ENCODE measurements around the gene PALM.
A peak's percentile ranks its signal among the peaks of the same experiment; 100 is the strongest.

Gene PALM

GRCh38 chr19:782878-783668 is 74.3 kb downstream of the PALM start:
- no peak for DNase-seq

GRCh38 chr19:784541-784940 is 75.8 kb downstream of the PALM start:
- no peak for DNase-seq

GRCh38 chr19:787536-787935 is 78.8 kb downstream of the PALM start:
- DNase-seq = no peak

- DNase-seq = no peak
Observed at GRCh38 chr19:788686-788982, 79.9 kb downstream of the PALM start.

GRCh38 chr19:788983-789700 is 80.4 kb downstream of the PALM start:
- peak; percentile 21 for DNase-seq

GRCh38 chr19:789701-790060 is 80.9 kb downstream of the PALM start:
- no peak for DNase-seq

GRCh38 chr19:791007-791566 is 82.4 kb downstream of the PALM start:
- DNase-seq = no peak

- DNase-seq = no peak
Observed at GRCh38 chr19:791567-792305, 83.0 kb downstream of the PALM start.

GRCh38 chr19:792306-792885 is 83.7 kb downstream of the PALM start:
- no peak for DNase-seq

- DNase-seq = no peak
Observed at GRCh38 chr19:793806-794205, 85.1 kb downstream of the PALM start.

- DNase-seq = no peak
Observed at GRCh38 chr19:795073-795611, 86.4 kb downstream of the PALM start.

- DNase-seq = no peak
Observed at GRCh38 chr19:795691-796581, 87.2 kb downstream of the PALM start.

GRCh38 chr19:796692-797527 is 88.2 kb downstream of the PALM start, which contains the start of gene PTBP1:
Gene PTBP1, plus strand, starts transcription at chr19:797452. Its CDS starts 46 bp downstream, at chr19:797498.
- DNase-seq = peak; percentile 100

Measured in CD4-positive, alpha-beta T cell treated with Interferon gamma for 1 hour (primary cell).